Stomach smooth muscle (tissue), 2 donors: ENCODE results near the gene NIT1.
"Not testable (repeated sequence)": the region's sequence is repeated elsewhere in the genome, so short reads cannot be mapped to it uniquely, and the experiment has no call there.

ENCODE experiments used
- H3K27ac ChIP-seq: one replicate; pipeline ENCODE4 v1.7.0; 2013; ENCODE audit warnings: mild to moderate bottlenecking, low read length, inconsistent platforms
- H3K27me3 ChIP-seq, 2 donors: one replicate each; pipeline ENCODE4 v1.7.0; 2013; ENCODE audit warnings: low read length in 2 of 2; ENCODE audit not compliant: insufficient read depth in 2 of 2, control insufficient read depth in 1 of 2
- H3K36me3 ChIP-seq, 2 donors: one replicate each; pipeline ENCODE4 v1.7.0; 2013; ENCODE audit warnings: low read length in 2 of 2; ENCODE audit not compliant: control insufficient read depth in 2 of 2, insufficient read depth in 2 of 2
- H3K4me1 ChIP-seq: one replicate; pipeline ENCODE4 v1.7.0; 2013; ENCODE audit warnings: low read length; ENCODE audit not compliant: control insufficient read depth, insufficient read depth
- H3K4me3 ChIP-seq, 2 donors: one replicate each; pipeline ENCODE4 v1.7.0; 2013; ENCODE audit warnings: low read length in 2 of 2
- H3K9ac ChIP-seq, 2 donors: one replicate each; pipeline ENCODE4 v1.7.0; 2013; ENCODE audit warnings: low read length in 2 of 2, mild to moderate bottlenecking in 1 of 2
- H3K9me3 ChIP-seq, 2 donors: one replicate each; pipeline ENCODE4 v1.7.0; 2013; ENCODE audit warnings: low read length in 2 of 2; ENCODE audit not compliant: control insufficient read depth in 2 of 2
- donor health status: healthy.
- donor health status: Pancreatic carcinoma.

Gene NIT1

GRCh38 chr1:161115961-161116360 is 1.9 kb upstream of the NIT1 start:
- not testable (repeated sequence) for H3K9ac ChIP-seq, H3K4me3 ChIP-seq, H3K9me3 ChIP-seq, H3K27ac ChIP-seq, H3K27me3 ChIP-seq, H3K36me3 ChIP-seq
- H3K4me1 ChIP-seq = peaks cover 36% of the 10 kb centered on the region

GRCh38 chr1:161119092-161119903 is 1.4 kb downstream of the NIT1 start:
- Histone ChIP-seq H3K9me3 (no peaks in the 10 kb centered on the region), H3K36me3 (peaks cover 37% of the 10 kb centered on the region in 2 donors), H3K4me3 (peak overlapping the region; percentile 99 to 100), H3K4me1 (peaks cover 36% of the 10 kb centered on the region), H3K9ac (peak overlapping the region; percentile 98 to 99), H3K27ac (peak overlapping the region; percentile 91), H3K27me3 (no peaks in the 10 kb centered on the region)

- H3K9ac ChIP-seq = no peak overlapping the region
These were observed 3.2 kb downstream of the NIT1 start for GRCh38 chr1:161121042-161121650.

GRCh38 chr1:161121834-161122233 is 3.9 kb downstream of the NIT1 start:
- no peaks in the 10 kb centered on the region for H3K27me3 ChIP-seq
- H3K4me3 ChIP-seq = no peak overlapping the region
- no peak overlapping the region for H3K9ac ChIP-seq
- H3K4me1 ChIP-seq = peaks cover 25% of the 10 kb centered on the region
- no peaks in the 10 kb centered on the region for H3K9me3 ChIP-seq
- peaks cover 43 to 49% of the 10 kb centered on the region in 2 donors for H3K36me3 ChIP-seq
- no peak overlapping the region for H3K27ac ChIP-seq

More at GRCh38 chr1:161121042-161121650, 3.2 kb downstream of the NIT1 start:
- peaks cover 31% of the 10 kb centered on the region for H3K4me1 ChIP-seq
- H3K4me3 ChIP-seq = no peak overlapping the region
- no peaks in the 10 kb centered on the region for H3K9me3 ChIP-seq
- no peak overlapping the region for H3K27ac ChIP-seq
- peaks cover 42 to 45% of the 10 kb centered on the region in 2 donors for H3K36me3 ChIP-seq
- H3K27me3 ChIP-seq = no peaks in the 10 kb centered on the region

- no peak overlapping the region for H3K27ac ChIP-seq
- peaks cover 20% of the 10 kb centered on the region for H3K4me1 ChIP-seq
- peaks cover 49 to 55% of the 10 kb centered on the region in 2 donors for H3K36me3 ChIP-seq
- H3K27me3 ChIP-seq = no peaks in the 10 kb centered on the region
- H3K4me3 ChIP-seq = no peak overlapping the region
- no peaks in the 10 kb centered on the region for H3K9me3 ChIP-seq
- no peak overlapping the region for H3K9ac ChIP-seq
These were observed 5.1 kb downstream of the NIT1 start for GRCh38 chr1:161122967-161123366.

GRCh38 chr1:161127649-161128048 is 9.7 kb downstream of the NIT1 start:
- Histone ChIP-seq H3K4me3 (no peak overlapping the region), H3K27me3 (no peaks in the 10 kb centered on the region), H3K27ac (no peak overlapping the region), H3K36me3 (peaks cover 38 to 44% of the 10 kb centered on the region in 2 donors), H3K9ac (no peak overlapping the region), H3K4me1 (peaks cover 3% of the 10 kb centered on the region), H3K9me3 (no peaks in the 10 kb centered on the region)

- H3K4me1 ChIP-seq = peaks cover 10% of the 10 kb centered on the region
These were observed 10.9 kb downstream of the NIT1 start for GRCh38 chr1:161128591-161129420.

GRCh38 chr1:161130266-161130665 is 12.4 kb downstream of the NIT1 start:
- Histone ChIP-seq H3K9ac (no peak overlapping the region), H3K4me1 (peaks cover 12% of the 10 kb centered on the region)

More at GRCh38 chr1:161128591-161129420, 10.9 kb downstream of the NIT1 start:
- peaks cover 31 to 36% of the 10 kb centered on the region in 2 donors for H3K36me3 ChIP-seq
- no peak overlapping the region for H3K9ac ChIP-seq
- H3K9me3 ChIP-seq = no peaks in the 10 kb centered on the region
- H3K27ac ChIP-seq = no peak overlapping the region
- no peak overlapping the region for H3K4me3 ChIP-seq
- no peaks in the 10 kb centered on the region for H3K27me3 ChIP-seq

GRCh38 chr1:161131523-161132409 is 13.9 kb downstream of the NIT1 start:
- Histone ChIP-seq H3K27me3 (no peaks in the 10 kb centered on the region), H3K9me3 (no peaks in the 10 kb centered on the region), H3K9ac (peak overlapping the region; percentile 89 to 98), H3K36me3 (peaks cover 20% of the 10 kb centered on the region in 2 donors), H3K27ac (peak overlapping the region; percentile 93), H3K4me3 (peak overlapping the region; percentile 89 to 99), H3K4me1 (peaks cover 12% of the 10 kb centered on the region)

More at GRCh38 chr1:161130266-161130665, 12.4 kb downstream of the NIT1 start:
- Histone ChIP-seq H3K27me3 (no peaks in the 10 kb centered on the region), H3K27ac (no peak overlapping the region), H3K36me3 (peaks cover 24 to 27% of the 10 kb centered on the region in 2 donors), H3K4me3 (no peak overlapping the region), H3K9me3 (no peaks in the 10 kb centered on the region)
